PC-9 (cell line): Measurements from ENCODE around the gene TANC1. TPM values are rescaled to one million over a fixed set of nuclear protein-coding genes. Genes with fewer than 3 reads are reported as not detected.

ENCODE experiments used
- BruUV-seq: library from RNA; stranded (reverse); fragments of 400-500 nt; replicated peaks from 2 replicates; lab custom pipeline; 2021; lab: Mats Ljungman, UMichigan
- CTCF ChIA-PET: fragments of 300-600 bp; sonication (Branson Sonifier 250); formaldehyde crosslinking; loops from one replicate; lab custom pipeline; 2022; ENCODE audit warnings: antibody characterized with exemption; lab: Charles Lee
- POLR2A ChIA-PET: fragments of 300-600 bp; sonication (Branson Sonifier 250); formaldehyde crosslinking; loops from one replicate; lab custom pipeline; 2022; ENCODE audit warnings: antibody characterized with exemption; ENCODE audit not compliant: unreplicated experiment; lab: Charles Lee
- DNase-seq, 2 experiments: peaks; one replicate each; pipeline versions ENCODE4 v3.0.0 to v3.0.0-alpha.2; 2015 to 2022; ENCODE audit warnings: mixed read lengths in 1 of 2
- H2AFZ ChIP-seq: fragments of 200-600 bp; sonication (generic); 2 replicates; pipeline ENCODE4 v1.8.1; 2017; ENCODE audit warnings: antibody characterized with exemption
- H3F3A ChIP-seq: fragments of 200-600 bp; sonication (generic); 2 replicates; pipeline ENCODE4 v1.8.1; 2017; ENCODE audit warnings: antibody characterized with exemption, mild to moderate bottlenecking, low read depth; ENCODE audit not compliant: insufficient read depth
- H3K27ac ChIP-seq: fragments of 200-600 bp; sonication (generic); 2 replicates; pipeline ENCODE4 v1.6.1; 2016; ENCODE audit warnings: mixed run types
- H3K27me3 ChIP-seq: fragments of 200-600 bp; sonication (generic); 2 replicates; pipeline ENCODE4 v1.6.1; 2016; ENCODE audit warnings: low read depth, mixed run types; ENCODE audit not compliant: insufficient read depth
- H3K36me3 ChIP-seq: fragments of 200-600 bp; sonication (generic); 2 replicates; pipeline ENCODE4 v1.6.1; 2016; ENCODE audit warnings: low read depth, mixed run types
- H3K4me1 ChIP-seq: fragments of 200-600 bp; sonication (generic); replicated peaks from 2 replicates; pipeline ENCODE4 v1.6.1; 2016; ENCODE audit warnings: mixed run types; ENCODE audit not compliant: insufficient read depth
- H3K4me2 ChIP-seq: fragments of 200-600 bp; sonication (generic); 2 replicates; pipeline ENCODE4 v1.6.1; 2017; ENCODE audit warnings: mixed run types
- H3K4me3 ChIP-seq: fragments of 200-600 bp; sonication (generic); 2 replicates; pipeline ENCODE4 v1.6.1; 2016; ENCODE audit warnings: mixed run types
- H3K79me2 ChIP-seq: fragments of 200-600 bp; sonication (generic); 2 replicates; pipeline ENCODE4 v1.6.1; 2017; ENCODE audit warnings: low read depth, mixed run types
- H3K9me2 ChIP-seq: fragments of 200-600 bp; sonication (generic); 2 replicates; pipeline ENCODE4 v1.8.1; 2017; ENCODE audit warnings: mild to moderate bottlenecking; ENCODE audit not compliant: insufficient read depth
- H3K9me3 ChIP-seq: fragments of 200-600 bp; sonication (generic); 2 replicates; pipeline ENCODE4 v1.8.1; 2016; ENCODE audit warnings: low read depth; ENCODE audit not compliant: insufficient read depth
- H4K20me1 ChIP-seq: fragments of 200-600 bp; sonication (generic); 2 replicates; pipeline ENCODE4 v1.8.1; 2017; ENCODE audit not compliant: insufficient read depth
- CTCF ChIP-seq: fragments of 200-600 bp; sonication (generic); conservative IDR thresholded peaks from 2 replicates; pipeline ENCODE4 v1.6.1; 2017; ENCODE audit warnings: mixed run types, antibody characterized with exemption, mild to moderate bottlenecking, moderate library complexity
- EZH2 ChIP-seq: fragments of 200-600 bp; sonication (generic); IDR thresholded peaks from 2 replicates; pipeline ENCODE4 v1.8.0; 2017; ENCODE audit warnings: antibody characterized with exemption, low read depth
- intact Hi-C: fragments of 100-400 bp; cut with micrococcal nuclease; formaldehyde crosslinking; loops from one replicate; pipeline ENCODE4 v1.10.0; 2022; ENCODE audit not compliant: unreplicated experiment
- total RNA-seq: library from RNA; stranded (reverse); gene quantifications from 2 replicates; pipeline ENCODE4 v1.2.3, GENCODE V29; 2021

TANC1 gene
- total RNA-seq, 1 experiment from 2014 or later = 26.0 TPM

GRCh38 chr2:159101755-159102489, 133.5 kb downstream of the TANC1 start:
- ChIA-PET CTCF (no interaction called here), POLR2A (no interaction called here)
- no peak for DNase-seq
- Histone ChIP-seq H3F3A (peaks cover 33% of the 10 kb centered on the region), H3K4me2 (no peak overlapping the region), H3K36me3 (0 out of 2 replicates have a peak, but pooled peaks cover 5% of the 10 kb centered on the region), H3K27ac (no peak overlapping the region), H2AFZ (no peak overlapping the region), H3K9me3 (no peaks in the 10 kb centered on the region), H4K20me1 (no peaks in the 10 kb centered on the region), H3K4me3 (no peak overlapping the region), H3K4me1 (peaks cover 43% of the 10 kb centered on the region), H3K9me2 (no peaks in the 10 kb centered on the region), H3K27me3 (no peaks in the 10 kb centered on the region), H3K79me2 (peaks cover 20% of the 10 kb centered on the region)
- intact Hi-C loops = no loop called here
- no peak for TF ChIP-seq EZH2
- no TSS peak for BruUV-seq

- no peaks in the 10 kb centered on the region for H3K9me3 ChIP-seq
- ChIA-PET POLR2A (no interaction called here), CTCF (no interaction called here)
- H3K9me2 ChIP-seq = no peaks in the 10 kb centered on the region
- no peak overlapping the region for H3K4me3 ChIP-seq
- TF ChIP-seq EZH2 (no peak), CTCF (no peak)
- no peak overlapping the region for H2AFZ ChIP-seq
- peaks cover 18% of the 10 kb centered on the region for H3F3A ChIP-seq
- H3K27me3 ChIP-seq = no peaks in the 10 kb centered on the region
- H4K20me1 ChIP-seq = no peaks in the 10 kb centered on the region
- no peak for DNase-seq
- peaks cover 28% of the 10 kb centered on the region for H3K4me1 ChIP-seq
- peaks cover 20% of the 10 kb centered on the region for H3K79me2 ChIP-seq
- H3K4me2 ChIP-seq = no peak overlapping the region
- intact Hi-C loops = no loop called here
- no peak overlapping the region for H3K27ac ChIP-seq
- no peaks in the 10 kb centered on the region for H3K36me3 ChIP-seq
- no TSS peak for BruUV-seq
Measured at GRCh38 chr2:159103411-159103810, 135.0 kb downstream of the TANC1 start.

GRCh38 chr2:159106109-159106508, 137.7 kb downstream of the TANC1 start:
- H3K27ac ChIP-seq = no peak overlapping the region
- no peak for DNase-seq
- BruUV-seq = no TSS peak
- no peak overlapping the region for H3K4me3 ChIP-seq
- no peaks in the 10 kb centered on the region for H3F3A ChIP-seq
- ChIA-PET CTCF (no interaction called here), POLR2A (no interaction called here)
- H3K36me3 ChIP-seq = no peaks in the 10 kb centered on the region
- TF ChIP-seq EZH2 (no peak), CTCF (no peak)
- no peaks in the 10 kb centered on the region for H3K9me3 ChIP-seq
- no peaks in the 10 kb centered on the region for H4K20me1 ChIP-seq
- H3K27me3 ChIP-seq = no peaks in the 10 kb centered on the region
- peaks cover 1% of the 10 kb centered on the region for H3K4me1 ChIP-seq
- no peak overlapping the region for H3K4me2 ChIP-seq
- H3K79me2 ChIP-seq = peaks cover 5% of the 10 kb centered on the region
- no peaks in the 10 kb centered on the region for H3K9me2 ChIP-seq
- intact Hi-C loops = no loop called here
- no peak overlapping the region for H2AFZ ChIP-seq
